ENCODE data around the gene RGS14. TPM values are rescaled to one million over a fixed set of nuclear protein-coding genes. Genes with fewer than 3 reads are reported as not detected.

RGS14 gene
- total and polyA plus RNA-seq, 2 experiments from 2014 or later, result 23.5 to 37.9 TPM

- ATAC-seq, result no peak
- no peak overlapping the region for H3K4me3 ChIP-seq
These were observed 31.8 kb downstream of the RGS14 start for GRCh38 chr5:177389241-177390169.

More at GRCh38 chr5:177389241-177390169, 31.8 kb downstream of the RGS14 start:
- Mint-ChIP-seq H3K4me3 (no peak overlapping the region), H3K27me3 (ENCODE audit: insufficient read depth, low read depth, poor library complexity) (peaks cover 31% of the 10 kb centered on the region), H3K4me1 (peaks cover 21% of the 10 kb centered on the region), H3K36me3 (ENCODE audit: low read depth) (no peaks in the 10 kb centered on the region; the same call in 2 of the 3 replicates), H3K27ac (no peak overlapping the region), H3K9me3 (no peaks in the 10 kb centered on the region)
- Histone ChIP-seq H3K4me2 (no peak overlapping the region), H4K20me1 (replicated peaks; ENCODE audit: insufficient read depth) (no peaks in the 10 kb centered on the region), H3K27ac (ENCODE audit: low read depth) (no peak overlapping the region), H3K4me1 (ENCODE audit: insufficient read depth) (no peaks in the 10 kb centered on the region), H3K27me3 (ENCODE audit: insufficient read depth) (peaks cover 18% of the 10 kb centered on the region; the same call in 1 of the 2 replicates), H3F3A (replicated peaks; ENCODE audit: low read depth) (0 out of 2 replicates have a peak, but pooled peaks cover 8% of the 10 kb centered on the region), H3K79me2 (replicated peaks; ENCODE audit: insufficient read depth) (no peaks in the 10 kb centered on the region), H2AFZ (no peak overlapping the region; the same call in 1 of the 2 replicates), H3K9me2 (ENCODE audit: insufficient read depth) (no peaks in the 10 kb centered on the region), H3K36me3 (ENCODE audit: insufficient read depth) (no peaks in the 10 kb centered on the region)
- TF ChIP-seq ZNF462 (CRISPR knock-in tag; IDR thresholded peaks at IDR 0.05), result no peak
- TF ChIP-seq REST (IDR thresholded peaks at IDR 0.05; ENCODE audit: unreplicated experiment), result no peak
- TF ChIP-seq NANOG (IDR thresholded peaks at IDR 0.05; ENCODE audit: borderline replicate concordance), result no peak
- no peak for TF ChIP-seq CTCF (conservative IDR thresholded peaks at IDR 0.05; ENCODE audit: low read depth in 2 of 2)
- no peak for TF ChIP-seq EZH2 (IDR thresholded peaks at IDR 0.05; ENCODE audit: low read depth, unreplicated experiment)
- no peak for TF ChIP-seq POLR2AphosphoS5 (IDR thresholded peaks at IDR 0.05; ENCODE audit: low read depth)
- no peak for TF ChIP-seq STAT1 (IDR thresholded peaks at IDR 0.05; ENCODE audit: unreplicated experiment)
- no peak for TF ChIP-seq ZNF331 (CRISPR knock-in tag; IDR thresholded peaks at IDR 0.05; ENCODE audit: low read depth)
- TF ChIP-seq CREB1 (CRISPR knock-in tag; IDR thresholded peaks at IDR 0.05; ENCODE audit: low read depth), result no peak
- TF ChIP-seq JUNB (IDR thresholded peaks at IDR 0.05; ENCODE audit: unreplicated experiment), result no peak
- no peak for TF ChIP-seq ETS1 (IDR thresholded peaks at IDR 0.05)
- no peak for TF ChIP-seq EZH2phosphoT487 (IDR thresholded peaks at IDR 0.05; ENCODE audit: unreplicated experiment)
- no peak for TF ChIP-seq ZNF114 (CRISPR knock-in tag; IDR thresholded peaks at IDR 0.05)
- DNase-seq (ENCODE audit: low spot score), result no peak

Measured in GM23338 (cell line).